ENCODE results near the gene MYEOV.

The MYEOV gene

GRCh38 chr11:69265911-69266510, 27.9 kb upstream of the MYEOV start:
- no peak for DNase-seq (ENCODE audit: low read depth)

DNA sequence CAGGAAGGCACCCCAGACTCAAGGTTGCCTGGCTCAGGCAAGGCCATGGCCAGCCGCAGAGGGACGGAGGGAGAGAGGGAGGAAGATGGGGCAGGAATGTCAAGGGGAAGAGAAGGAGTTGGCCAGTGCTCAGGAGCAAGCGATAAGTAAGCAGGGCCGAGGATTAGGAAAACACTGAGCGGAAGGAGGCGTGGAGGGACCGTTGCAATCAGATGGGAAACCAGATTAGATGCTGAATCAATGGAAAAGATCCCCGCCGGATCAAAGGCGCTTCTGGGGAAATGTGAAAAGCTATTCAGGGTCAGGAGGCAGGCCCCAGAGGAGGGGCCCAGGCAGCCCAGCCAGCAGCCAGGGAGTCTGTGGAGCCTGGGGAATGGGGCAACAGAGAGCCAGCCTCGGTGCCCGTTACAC, 26.6 kb upstream of the MYEOV start:
- DNase-seq (ENCODE audit: low read depth) = no peak

- DNase-seq (ENCODE audit: low read depth) = no peak
Observed at GRCh38 chr11:69268911-69269310, 25.0 kb upstream of the MYEOV start.

DNA sequence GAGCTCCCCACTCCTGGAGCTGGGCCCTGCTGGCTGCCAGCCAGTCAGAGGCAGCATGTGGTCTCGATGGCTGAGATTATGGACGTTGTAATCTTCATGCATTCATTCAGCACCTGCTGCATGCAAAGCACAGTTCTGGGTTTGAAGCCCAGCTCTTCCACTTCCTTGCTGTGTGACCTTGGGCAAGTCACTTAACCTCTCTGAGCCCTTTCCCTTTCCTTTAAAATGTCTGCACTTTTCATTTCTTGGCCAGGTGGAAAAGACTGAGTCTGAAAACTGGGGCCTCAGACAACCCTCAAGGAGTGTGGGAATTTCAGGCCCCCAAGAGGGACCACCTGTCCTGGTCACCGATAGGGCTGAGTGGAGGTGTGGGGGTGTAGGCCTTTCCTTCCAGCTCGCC, 24.6 kb upstream of the MYEOV start:
- DNase-seq (ENCODE audit: low read depth) = no peak

DNA sequence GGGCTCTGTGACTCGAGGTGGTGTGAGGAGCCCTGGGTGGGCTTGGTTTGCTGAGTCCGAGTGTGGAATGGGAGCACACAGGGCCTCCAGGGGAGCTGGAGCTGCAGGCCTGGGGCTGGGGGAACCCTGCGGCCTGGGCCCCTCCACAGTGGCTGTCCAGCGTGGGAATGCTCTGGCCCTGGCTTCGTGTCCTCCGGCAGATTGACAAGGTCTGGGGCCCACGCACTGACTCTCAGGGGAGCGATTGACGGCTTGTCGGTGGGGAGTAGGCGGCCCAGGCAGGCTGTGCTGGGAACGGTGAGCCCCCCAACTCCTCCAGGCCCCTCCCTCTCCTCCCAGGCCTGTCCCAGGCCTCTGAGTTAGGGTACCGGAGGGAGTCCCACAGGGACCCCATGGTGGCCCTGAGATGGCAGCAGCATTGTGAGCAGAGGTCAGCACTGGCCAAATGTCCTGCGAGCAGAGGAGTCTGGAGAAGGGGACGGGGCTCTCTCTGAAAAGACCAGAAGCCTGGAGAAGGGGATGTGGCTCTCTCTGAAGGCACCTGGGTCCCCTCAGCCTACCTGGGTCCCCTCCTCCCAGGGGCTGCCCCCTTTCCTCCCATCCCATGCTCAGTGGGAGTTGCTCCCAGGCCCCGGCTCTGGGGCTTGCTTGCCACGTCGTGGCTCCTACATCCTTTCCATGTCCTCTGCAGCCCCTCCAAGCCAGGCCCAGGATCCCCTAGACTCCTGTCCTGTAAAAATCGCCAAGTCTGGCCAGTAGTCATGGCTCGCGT, 23.8 kb upstream of the MYEOV start:
- DNase-seq (ENCODE audit: low read depth) = no peak

GRCh38 chr11:69270941-69271340, 23.0 kb upstream of the MYEOV start:
- no peak for DNase-seq (ENCODE audit: low read depth)

GRCh38 chr11:69272055-69272454, 21.9 kb upstream of the MYEOV start:
- DNase-seq (ENCODE audit: low read depth) = no peak

DNA sequence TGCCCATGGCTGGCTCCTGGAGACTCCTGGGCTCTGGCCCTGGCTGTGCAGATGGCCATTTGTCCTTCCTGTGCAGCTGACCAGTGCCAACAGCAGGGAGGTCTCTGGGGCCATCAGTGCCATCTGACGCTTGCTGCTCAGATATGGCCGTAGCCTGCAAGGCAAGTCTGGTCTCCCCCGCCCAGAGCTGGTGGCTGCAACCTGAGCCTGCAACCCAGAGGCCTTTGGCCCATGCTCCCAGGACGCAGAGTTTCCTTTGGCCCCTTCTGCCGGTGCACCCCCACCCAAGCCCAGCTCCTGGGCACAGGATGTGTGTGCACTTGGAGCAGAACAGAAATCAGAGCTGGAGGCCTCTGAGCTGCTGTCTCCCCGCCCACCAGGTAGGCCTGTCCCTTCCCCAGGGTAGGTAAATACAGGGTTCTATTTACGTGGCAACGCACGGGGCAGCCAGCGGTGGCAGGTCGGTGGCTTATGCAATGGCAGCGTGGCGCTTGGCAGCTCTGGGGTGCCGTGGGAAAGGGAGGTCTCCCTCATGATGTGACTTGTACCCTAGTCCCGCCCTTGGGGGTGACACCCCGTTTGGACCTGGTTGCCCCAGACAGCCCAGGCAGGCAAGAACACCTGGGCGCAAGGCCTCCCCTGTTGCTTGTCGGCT, 21.0 kb upstream of the MYEOV start:
- no peak for DNase-seq (ENCODE audit: low read depth)

DNA sequence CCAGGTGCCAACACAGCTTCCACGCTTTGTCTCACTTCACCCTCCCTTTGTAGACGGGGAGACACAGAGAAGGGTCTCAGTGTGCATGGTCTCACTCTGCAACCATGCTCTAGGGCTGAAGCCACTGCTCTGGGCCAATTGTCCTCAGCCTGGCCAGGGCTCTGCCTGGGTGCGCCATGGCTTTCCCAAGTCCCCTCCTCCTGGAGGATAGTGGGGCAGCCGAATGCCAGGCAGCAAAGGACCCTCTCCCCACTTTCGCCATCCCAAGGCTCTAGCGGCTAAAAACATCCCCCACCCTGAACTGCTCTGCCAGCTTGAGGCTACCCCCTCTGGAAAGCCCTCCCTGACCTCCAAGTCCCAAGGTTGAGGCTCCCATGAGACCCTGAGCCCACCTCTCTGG, 20.4 kb upstream of the MYEOV start:
- no peak for DNase-seq (ENCODE audit: low read depth)

GRCh38 chr11:69274531-69275016, 19.4 kb upstream of the MYEOV start:
- no peak for DNase-seq (ENCODE audit: low read depth)

GRCh38 chr11:69275178-69275577, 18.8 kb upstream of the MYEOV start:
- DNase-seq (ENCODE audit: low read depth) = no peak

DNA sequence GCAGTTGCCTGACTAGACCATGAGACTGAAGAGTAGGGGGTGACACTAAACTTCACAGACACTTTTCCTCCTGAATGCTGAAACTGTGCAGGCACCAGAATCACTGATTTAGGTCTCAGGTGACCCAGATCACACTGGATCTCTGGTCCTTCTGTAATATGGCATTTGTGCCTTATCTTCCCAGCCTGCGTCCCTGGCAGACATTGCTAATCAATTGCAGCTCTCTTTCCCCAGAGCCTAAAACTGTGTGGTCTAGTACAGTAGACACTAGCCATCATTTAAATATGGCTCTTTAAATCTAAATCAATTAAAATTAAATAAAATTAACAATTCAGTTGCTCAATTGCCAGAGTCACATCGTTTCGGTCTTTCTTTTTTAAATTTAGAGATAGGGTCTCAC, 17.8 kb upstream of the MYEOV start:
- no peak for DNase-seq (ENCODE audit: low read depth)

- no peak for DNase-seq (ENCODE audit: low read depth)
Observed at GRCh38 chr11:69277074-69277809, 16.7 kb upstream of the MYEOV start.

DNA sequence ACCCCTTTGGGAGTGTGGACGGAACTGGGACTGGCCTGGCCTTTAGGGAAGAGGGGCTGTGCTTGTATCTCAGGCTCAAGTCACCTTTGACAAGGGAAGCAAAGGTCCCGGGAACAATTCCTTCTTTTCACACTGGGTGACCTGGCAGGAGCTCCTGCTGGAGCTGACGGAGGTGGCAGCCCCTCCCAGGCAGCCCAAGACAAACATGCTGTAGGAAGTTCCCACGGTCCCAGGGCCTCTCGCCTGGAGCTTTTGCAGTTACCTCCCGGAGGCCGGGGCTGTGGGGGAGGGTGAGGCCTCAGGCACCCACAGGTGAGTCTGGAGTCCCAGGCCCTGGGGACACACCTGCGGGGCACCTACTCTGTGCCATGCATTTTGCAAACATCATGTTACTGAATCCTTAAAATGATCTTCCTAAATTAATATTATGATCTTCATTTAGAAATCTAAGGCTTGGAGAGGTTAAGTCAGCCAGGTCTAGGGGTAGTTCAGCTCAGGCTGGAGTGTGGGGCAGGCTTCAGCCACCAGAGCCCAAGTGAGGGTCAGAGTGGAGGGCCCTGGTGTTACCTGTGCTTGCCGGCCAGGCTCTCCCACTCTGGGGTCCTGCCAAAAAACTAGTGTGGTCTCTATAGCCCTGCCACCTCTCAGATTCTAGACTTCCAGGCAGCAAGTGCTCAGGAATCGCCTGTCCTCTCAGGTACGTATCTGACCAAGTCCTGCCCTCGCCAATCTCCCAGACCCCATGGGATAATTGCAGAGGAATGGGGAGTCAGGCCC, 15.7 kb upstream of the MYEOV start:
- no peak for DNase-seq (ENCODE audit: low read depth)

- no peak for DNase-seq (ENCODE audit: low read depth)
Observed at GRCh38 chr11:69280451-69280850, 13.5 kb upstream of the MYEOV start.

DNA sequence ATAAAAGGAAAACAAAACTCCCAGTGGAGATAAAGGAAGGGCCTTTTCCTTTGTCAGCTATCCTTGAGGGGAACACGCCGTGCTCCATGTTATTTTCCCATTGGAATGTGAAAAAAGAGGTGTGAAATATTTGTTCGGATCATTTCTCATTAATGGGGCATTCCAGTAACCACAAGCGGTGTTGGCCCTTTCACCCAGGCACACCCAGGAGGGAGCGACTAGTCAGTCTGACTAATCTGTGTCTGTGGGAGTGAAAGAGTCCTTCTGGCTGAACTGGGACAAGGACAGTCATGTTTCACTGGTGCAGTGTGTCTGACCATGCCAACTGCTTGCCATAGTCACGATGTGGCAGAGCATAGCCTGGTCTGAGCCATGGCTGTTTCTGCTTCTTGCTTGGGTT, 13.0 kb upstream of the MYEOV start:
- no peak for DNase-seq (ENCODE audit: low read depth)

DNA sequence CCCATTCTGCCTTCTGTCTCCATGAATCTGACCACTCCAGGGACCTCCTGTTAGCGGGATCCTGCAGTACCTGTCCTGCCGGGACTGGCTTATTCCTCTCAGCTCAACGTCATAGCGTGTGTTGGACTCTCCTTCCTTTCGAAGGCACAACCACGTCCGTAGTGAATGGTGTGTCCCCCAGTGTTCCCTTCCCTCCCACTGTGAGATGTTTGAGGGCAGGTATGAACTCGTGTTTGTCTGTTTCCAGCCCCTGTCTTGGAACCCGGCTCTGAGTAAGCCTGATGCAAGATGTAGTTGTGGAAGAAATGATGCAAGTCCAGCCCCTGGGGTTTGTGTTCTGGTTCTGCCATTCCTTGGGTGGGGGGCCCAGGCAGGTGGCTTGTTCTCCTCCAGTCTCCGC, 10.5 kb upstream of the MYEOV start:
- DNase-seq (ENCODE audit: low read depth) = no peak

DNA sequence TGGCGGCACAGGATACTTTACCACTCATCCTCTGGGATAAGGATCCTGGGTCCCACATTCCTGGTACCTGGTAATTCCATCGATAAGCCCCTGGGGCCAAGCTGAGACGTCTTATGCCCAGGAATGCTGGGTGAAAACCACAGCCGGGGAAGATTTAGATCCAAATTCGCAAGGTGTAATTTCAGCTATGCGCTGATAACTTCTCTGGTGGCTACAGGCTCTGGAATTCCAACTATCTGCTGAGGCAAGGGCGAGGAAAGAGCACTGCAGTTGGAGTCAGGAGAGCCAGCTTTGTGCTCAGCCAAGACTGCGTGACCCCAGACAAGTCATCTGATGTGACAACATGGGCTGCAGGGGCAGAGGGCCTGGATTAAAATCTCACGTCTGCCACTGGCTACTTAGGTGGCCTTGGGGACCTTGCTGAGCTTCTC, 9.9 kb upstream of the MYEOV start:
- DNase-seq (ENCODE audit: low read depth) = no peak

DNA sequence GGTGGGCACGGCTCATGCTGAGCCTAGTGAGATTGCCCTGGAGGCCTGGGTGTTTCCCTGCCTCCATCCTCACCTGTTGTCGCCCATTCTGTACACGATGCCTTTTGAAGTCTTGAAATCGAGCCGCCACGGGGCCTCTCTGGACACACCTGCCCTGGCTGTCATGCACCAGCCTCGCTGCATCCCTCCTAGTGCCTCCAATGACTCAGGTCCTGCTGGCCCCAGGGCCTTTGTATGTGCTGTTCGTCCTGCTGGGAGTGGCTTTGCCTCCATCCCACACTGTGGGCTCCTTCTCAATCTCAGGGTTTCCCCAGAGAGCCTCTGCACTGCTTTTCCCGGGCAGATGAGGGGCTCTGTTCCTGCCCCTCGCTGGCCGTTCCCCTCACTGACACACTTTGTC, 8.9 kb upstream of the MYEOV start:
- no peak for DNase-seq (ENCODE audit: low read depth)

DNA sequence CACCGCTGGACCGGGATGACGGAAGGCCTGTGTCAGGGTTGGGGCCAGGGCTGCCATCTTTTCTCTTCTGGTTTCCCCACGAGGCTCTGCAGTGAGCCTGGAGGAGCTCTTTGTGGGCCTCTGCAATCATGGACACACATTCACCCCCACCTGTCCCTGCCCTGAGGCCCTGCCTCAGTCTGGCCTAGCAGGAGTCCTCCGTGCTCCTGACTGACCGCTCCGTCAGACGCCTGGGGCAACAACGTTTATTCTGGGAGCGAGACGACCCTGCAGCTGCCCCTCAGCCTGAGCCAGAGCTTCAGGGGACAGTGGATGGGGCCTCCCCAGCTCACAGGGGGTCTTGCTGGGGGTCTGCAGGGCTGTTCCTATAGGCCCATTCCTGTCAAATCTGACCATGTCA, 8.2 kb upstream of the MYEOV start:
- no peak for DNase-seq (ENCODE audit: low read depth)
